Measurements from ENCODE around the gene ANKH.

DNA sequence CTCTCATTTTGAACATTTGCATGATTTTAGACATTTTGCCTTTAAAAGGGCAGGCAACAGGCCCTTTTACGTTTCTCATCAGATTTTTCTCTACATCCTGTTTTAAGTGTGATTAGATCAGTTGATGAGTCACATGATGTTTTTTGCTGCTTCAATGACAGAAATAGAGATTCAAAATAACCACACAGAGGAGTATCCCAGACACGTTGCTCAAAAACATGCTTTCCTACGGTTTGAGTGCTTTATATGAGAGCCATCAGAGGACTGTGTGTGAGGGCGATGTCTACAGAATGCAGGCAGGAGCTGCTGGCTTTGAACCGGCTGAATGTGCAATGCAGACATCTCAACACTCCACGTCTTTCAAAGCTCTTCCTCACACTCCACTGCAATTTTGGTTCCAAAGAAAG lies 165.0 kb downstream of the ANKH start:
- TF ChIP-seq POLR2A (IDR thresholded peaks at IDR 0.05; ENCODE audit: borderline replicate concordance, extremely low read depth, insufficient read depth, insufficient read length) (no peak), EZH2 (IDR thresholded peaks at IDR 0.05) (no peak), JUND (IDR thresholded peaks at IDR 0.05) (no peak), SRF (IDR thresholded peaks at IDR 0.05; ENCODE audit: low read depth) (no peak), SP1 (IDR thresholded peaks at IDR 0.05; ENCODE audit: low read depth) (no peak), POLR2AphosphoS5 (IDR thresholded peaks at IDR 0.05; ENCODE audit: low read depth, low read length) (no peak), EZH2phosphoT487 (IDR thresholded peaks at IDR 0.05; ENCODE audit: borderline replicate concordance) (no peak), ELF1 (IDR thresholded peaks at IDR 0.05; ENCODE audit: borderline replicate concordance, low read depth) (no peak)
- TF ChIP-seq, protein P1, sequence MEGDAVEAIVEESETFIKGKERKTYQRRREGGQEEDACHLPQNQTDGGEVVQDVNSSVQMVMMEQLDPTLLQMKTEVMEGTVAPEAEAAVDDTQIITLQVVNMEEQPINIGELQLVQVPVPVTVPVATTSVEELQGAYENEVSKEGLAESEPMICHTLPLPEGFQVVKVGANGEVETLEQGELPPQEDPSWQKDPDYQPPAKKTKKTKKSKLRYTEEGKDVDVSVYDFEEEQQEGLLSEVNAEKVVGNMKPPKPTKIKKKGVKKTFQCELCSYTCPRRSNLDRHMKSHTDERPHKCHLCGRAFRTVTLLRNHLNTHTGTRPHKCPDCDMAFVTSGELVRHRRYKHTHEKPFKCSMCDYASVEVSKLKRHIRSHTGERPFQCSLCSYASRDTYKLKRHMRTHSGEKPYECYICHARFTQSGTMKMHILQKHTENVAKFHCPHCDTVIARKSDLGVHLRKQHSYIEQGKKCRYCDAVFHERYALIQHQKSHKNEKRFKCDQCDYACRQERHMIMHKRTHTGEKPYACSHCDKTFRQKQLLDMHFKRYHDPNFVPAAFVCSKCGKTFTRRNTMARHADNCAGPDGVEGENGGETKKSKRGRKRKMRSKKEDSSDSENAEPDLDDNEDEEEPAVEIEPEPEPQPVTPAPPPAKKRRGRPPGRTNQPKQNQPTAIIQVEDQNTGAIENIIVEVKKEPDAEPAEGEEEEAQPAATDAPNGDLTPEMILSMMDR (IDR thresholded peaks at IDR 0.05 in 2 of 3, conservative IDR thresholded peaks at IDR 0.05 in 1 of 3; ENCODE audit: borderline replicate concordance in 1 of 3, insufficient read depth in 1 of 3, low read depth in 2 of 3, low read length in 2 of 3), result no peak
- TF ChIP-seq, protein P2, sequence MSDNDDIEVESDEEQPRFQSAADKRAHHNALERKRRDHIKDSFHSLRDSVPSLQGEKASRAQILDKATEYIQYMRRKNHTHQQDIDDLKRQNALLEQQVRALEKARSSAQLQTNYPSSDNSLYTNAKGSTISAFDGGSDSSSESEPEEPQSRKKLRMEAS (IDR thresholded peaks at IDR 0.05), result no peak
- TF ChIP-seq, protein P3, sequence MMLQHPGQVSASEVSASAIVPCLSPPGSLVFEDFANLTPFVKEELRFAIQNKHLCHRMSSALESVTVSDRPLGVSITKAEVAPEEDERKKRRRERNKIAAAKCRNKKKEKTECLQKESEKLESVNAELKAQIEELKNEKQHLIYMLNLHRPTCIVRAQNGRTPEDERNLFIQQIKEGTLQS (IDR thresholded peaks at IDR 0.05), result no peak
- TF ChIP-seq, protein P4, sequence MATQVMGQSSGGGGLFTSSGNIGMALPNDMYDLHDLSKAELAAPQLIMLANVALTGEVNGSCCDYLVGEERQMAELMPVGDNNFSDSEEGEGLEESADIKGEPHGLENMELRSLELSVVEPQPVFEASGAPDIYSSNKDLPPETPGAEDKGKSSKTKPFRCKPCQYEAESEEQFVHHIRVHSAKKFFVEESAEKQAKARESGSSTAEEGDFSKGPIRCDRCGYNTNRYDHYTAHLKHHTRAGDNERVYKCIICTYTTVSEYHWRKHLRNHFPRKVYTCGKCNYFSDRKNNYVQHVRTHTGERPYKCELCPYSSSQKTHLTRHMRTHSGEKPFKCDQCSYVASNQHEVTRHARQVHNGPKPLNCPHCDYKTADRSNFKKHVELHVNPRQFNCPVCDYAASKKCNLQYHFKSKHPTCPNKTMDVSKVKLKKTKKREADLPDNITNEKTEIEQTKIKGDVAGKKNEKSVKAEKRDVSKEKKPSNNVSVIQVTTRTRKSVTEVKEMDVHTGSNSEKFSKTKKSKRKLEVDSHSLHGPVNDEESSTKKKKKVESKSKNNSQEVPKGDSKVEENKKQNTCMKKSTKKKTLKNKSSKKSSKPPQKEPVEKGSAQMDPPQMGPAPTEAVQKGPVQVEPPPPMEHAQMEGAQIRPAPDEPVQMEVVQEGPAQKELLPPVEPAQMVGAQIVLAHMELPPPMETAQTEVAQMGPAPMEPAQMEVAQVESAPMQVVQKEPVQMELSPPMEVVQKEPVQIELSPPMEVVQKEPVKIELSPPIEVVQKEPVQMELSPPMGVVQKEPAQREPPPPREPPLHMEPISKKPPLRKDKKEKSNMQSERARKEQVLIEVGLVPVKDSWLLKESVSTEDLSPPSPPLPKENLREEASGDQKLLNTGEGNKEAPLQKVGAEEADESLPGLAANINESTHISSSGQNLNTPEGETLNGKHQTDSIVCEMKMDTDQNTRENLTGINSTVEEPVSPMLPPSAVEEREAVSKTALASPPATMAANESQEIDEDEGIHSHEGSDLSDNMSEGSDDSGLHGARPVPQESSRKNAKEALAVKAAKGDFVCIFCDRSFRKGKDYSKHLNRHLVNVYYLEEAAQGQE (IDR thresholded peaks at IDR 0.05; ENCODE audit: low read depth), result no peak
